CD4-positive, alpha-beta T cell treated with Interleukin-1 beta for 1 hour (primary cell): ENCODE data around the gene PDE6C.

Experiments used
- DNase-seq, 2 donors: peaks; one replicate each; pipeline ENCODE4 v3.0.0-alpha.2; 2020 to 2022

PDE6C gene

DNA sequence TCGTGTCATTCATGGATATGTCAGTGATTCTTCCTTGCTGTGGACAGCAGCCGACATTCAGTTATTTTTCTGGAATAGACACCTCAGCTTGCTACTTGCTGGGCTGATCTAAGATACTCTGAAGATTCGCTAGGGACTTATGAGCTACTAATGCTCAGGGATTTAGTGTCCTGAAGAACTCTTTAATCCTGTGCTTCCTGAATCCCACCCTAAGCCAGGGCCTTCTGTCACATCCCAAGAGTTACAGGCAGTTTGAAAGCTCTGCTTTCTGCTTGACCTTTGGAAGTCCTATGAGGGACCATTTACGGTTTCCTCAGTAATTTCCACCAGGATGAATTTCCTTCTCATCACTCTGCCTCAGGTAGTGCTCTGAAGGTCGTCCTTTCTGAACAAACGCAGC is at the start of gene PDE6C:
Gene PDE6C, plus strand, starts transcription at position 227 of the 400 bp plus-strand sequence. CDS start 189 bp downstream, outside the sequence.
- DNase-seq = no peak

GRCh38 chr10:93565446-93565845 is 46.9 kb upstream of the PDE6C start:
- DNase-seq = no peak

DNA sequence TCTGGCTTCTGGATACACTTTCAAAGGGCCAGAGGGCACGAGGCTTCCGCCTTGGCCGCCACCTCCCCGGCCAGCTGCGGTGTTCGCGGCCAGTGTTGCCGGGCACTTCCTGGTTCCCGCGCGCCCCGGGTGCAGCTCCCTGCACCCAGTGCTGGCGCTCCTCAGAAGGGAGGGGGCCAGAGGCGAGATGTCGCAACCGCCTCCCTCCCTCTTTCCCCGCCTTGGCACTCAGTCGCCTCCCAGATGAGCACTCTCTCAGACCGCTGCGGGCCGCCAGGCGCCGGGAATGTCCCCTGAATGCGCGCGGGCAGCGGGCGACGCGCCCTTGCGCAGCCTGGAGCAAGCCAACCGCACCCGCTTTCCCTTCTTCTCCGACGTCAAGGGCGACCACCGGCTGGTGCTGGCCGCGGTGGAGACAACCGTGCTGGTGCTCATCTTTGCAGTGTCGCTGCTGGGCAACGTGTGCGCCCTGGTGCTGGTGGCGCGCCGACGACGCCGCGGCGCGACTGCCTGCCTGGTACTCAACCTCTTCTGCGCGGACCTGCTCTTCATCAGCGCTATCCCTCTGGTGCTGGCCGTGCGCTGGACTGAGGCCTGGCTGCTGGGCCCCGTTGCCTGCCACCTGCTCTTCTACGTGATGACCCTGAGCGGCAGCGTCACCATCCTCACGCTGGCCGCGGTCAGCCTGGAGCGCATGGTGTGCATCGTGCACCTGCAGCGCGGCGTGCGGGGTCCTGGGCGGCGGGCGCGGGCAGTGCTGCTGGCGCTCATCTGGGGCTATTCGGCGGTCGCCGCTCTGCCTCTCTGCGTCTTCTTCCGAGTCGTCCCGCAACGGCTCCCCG is 45.7 kb upstream of the PDE6C start, which contains the start of gene FFAR4:
Gene FFAR4, plus strand, starts transcription at position 231 of the 842 bp plus-strand sequence. Its CDS starts 56 bp downstream, at position 287.
- DNase-seq = peak in 1 of 2 donors; percentile 11

DNA sequence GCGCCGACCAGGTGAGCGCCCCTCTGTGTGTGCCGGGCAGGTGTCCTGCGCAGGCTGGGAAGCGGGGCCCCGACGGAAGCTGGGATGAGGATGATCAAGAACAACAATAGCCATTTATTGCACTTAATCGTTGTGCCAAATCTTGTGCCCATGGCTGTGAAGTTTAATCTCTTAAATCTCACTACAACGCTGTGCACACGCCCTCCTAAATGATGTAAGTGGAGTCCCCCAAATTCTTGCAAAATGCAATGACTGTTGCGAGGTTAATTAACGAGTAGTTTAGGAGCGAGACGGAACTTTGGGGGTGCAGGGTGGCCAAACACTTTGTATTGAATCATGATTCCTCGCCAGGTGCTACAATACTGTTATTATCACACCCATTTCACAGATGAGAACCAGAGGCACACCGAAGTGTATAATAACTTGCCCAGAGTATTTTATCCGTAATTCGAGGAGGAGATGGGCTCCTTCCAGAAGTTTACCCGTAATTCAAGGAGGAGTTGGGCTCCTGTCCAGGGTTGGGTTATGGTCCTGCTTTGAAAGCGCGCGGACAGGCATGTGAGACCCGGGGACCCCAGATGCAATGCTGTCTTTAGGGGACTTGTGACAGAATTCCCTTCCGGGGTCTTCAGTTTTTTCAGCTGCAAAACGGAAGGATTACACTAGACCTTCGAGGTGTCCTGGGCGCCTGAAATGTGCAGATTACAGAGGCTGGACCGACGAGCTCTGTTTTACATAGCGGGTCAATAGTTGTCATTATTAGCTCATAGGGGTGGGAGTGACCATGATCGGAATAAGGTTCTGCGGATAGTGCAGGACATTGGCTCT is 44.8 kb upstream of the PDE6C start:
- DNase-seq = no peak

- no peak for DNase-seq
These were observed 44.3 kb upstream of the PDE6C start for GRCh38 chr10:93568105-93568390.

DNA sequence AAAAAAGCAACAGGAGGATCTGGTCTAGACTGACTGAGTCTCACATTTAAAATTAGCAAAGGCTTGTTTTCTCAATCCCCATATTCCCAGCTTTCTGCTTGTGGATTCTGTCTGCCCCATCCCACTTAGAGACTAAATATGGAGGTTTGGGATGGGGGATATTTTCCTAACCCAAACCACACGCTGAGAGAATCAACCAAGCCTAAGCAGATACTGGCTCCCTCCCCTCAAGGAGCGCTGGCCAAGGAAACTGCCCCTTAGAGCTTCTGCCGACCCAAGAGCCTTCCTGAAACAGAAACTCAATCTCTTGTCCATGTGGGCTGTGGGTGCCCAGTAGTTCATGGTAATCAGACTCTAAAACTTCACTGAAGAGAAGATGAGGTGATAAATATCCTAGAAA is 42.0 kb upstream of the PDE6C start:
- DNase-seq = no peak

- no peak for DNase-seq
These were observed 39.7 kb upstream of the PDE6C start for GRCh38 chr10:93572606-93573005.

GRCh38 chr10:93573051-93573909 is 39.1 kb upstream of the PDE6C start:
- no peak for DNase-seq

DNA sequence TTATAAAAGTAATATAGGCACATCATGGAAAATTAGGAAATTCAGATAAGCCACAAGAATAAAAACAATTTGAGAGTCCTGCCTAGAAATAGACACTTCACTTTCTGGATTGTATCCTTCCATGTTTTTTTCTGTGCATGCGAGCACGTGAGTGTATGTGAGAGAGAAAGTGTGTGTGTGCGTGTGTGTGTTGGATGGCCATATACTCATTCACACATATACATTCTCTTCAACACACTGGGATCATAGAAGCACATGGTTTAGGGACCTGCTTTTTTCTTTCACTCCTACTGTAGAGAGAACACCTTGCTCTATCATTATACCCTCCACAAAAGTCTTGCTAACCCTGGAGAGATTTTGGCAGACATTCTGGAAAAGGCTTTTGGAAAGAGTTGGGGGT is 38.4 kb upstream of the PDE6C start:
- DNase-seq = no peak

- DNase-seq = no peak
These were observed 35.4 kb upstream of the PDE6C start for GRCh38 chr10:93576888-93577287.

- no peak for DNase-seq
These were observed 34.8 kb upstream of the PDE6C start for GRCh38 chr10:93577565-93577964.

DNA sequence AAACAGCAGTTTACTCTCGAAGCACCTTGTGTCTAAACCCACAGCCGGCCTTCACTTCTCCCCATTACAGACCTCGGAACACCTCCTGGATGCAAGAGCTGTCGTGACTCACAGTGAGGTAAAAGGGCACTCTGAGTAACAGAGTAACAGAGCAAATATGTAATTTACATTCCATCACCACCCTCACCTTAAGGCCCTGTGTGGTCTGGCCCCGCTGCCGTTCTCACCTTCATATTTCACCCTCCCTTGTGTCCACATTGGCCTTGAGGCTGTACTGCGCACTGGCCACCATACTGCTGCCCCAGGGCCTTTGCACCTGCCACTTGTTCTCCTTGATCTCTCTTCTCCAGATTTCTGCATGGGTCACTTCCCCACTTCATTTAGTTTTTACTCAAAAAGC is 33.2 kb upstream of the PDE6C start:
- no peak for DNase-seq

- no peak for DNase-seq
These were observed 32.2 kb upstream of the PDE6C start for GRCh38 chr10:93579985-93580711.

GRCh38 chr10:93580828-93581227 is 31.5 kb upstream of the PDE6C start:
- no peak for DNase-seq

DNA sequence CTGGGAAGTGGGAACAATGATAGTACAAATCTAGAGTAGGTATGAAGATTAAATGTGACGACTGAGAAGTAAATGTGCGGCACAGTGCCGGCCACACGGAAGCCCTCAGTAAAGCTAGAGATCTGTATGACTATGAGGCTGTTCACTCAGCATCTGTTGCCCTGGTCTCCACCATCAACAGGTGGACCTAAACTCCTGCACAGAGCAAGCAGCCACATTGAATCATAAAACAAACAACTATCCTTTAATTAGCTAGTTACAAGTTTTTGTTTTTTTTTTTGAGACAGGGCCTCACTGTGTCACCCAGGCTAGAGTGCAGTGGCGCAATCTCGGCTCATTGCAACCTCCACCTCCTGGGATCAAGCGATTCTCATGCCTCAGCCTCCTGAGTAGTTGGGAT is 27.9 kb upstream of the PDE6C start:
- DNase-seq = no peak

- DNase-seq = no peak
These were observed 22.4 kb upstream of the PDE6C start for GRCh38 chr10:93589648-93590562.

- DNase-seq = no peak
These were observed 21.7 kb upstream of the PDE6C start for GRCh38 chr10:93590638-93591037.

DNA sequence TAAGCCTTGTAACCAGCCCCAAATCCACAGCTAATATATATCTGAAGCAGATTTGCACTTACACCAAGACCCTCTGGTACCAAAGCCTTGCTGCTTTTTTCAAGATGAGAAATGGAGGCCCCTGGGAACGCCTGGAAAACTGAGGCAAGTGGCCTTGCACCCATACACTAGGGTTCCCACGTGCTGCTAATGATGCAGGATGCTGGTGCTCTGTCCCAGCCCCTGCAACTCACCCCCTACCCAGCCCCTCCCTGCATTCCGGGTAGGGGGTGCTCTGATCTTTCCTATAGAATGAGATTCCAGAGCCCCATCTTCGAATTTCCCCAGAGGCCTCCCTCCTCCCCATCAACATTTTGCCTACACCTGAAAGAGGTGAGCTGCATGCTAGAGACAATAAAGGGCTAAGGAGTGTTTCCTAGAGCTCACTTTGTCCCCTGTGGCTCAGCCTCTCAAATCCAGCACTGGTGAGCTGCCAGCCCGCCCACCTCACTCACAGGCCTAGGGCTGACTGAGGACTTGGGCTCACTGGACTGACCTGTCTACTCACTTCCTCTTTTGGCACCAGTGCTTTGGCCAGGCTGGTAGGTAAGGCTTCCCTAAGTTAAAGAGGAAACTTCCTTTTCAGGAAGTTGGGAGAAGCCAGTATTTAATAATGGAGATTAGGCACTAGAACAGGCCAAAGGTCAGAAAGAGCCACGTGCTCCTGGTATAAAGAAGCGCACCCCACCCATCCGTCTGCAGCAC is 21.1 kb upstream of the PDE6C start:
- no peak for DNase-seq

GRCh38 chr10:93593254-93593653 is 19.1 kb upstream of the PDE6C start:
- DNase-seq = no peak

- no peak for DNase-seq
These were observed 18.6 kb upstream of the PDE6C start for GRCh38 chr10:93593749-93594148.

DNA sequence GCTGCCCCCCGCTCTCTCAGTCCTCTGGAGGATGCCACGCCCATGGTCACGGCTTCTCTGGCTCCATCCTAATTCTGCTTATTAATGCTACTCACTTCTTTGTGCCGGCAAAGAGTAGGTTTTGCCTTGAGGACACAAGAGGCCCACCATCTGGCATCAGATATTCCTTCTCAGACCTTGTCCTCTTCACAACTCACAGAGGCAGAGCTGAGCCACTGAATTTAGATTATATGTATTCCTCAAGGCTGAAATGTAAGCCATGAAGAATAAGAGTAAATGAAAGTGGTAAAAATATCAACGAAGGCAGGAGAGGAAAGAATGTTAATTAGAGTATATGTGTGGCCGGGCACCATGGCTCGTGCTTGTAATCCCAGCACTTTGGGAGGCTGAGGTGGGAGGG is 17.8 kb upstream of the PDE6C start:
- no peak for DNase-seq
